NOMO-1 treated with DMSO at 0.1 percent for 48 hours (cell line): ENCODE results near the gene PCGF6.
A peak's percentile ranks its signal among the peaks of the same experiment; 100 is the strongest.
"Not testable (repeated sequence)": the region's sequence is repeated elsewhere in the genome, so short reads cannot be mapped to it uniquely, and the experiment has no call there.

Experiments
- DNase-seq: peaks from one replicate; lab custom pipeline; 2025; ENCODE audit not compliant: unreplicated experiment; lab: John Stamatoyannopoulos, UW

PCGF6 gene, protein sequence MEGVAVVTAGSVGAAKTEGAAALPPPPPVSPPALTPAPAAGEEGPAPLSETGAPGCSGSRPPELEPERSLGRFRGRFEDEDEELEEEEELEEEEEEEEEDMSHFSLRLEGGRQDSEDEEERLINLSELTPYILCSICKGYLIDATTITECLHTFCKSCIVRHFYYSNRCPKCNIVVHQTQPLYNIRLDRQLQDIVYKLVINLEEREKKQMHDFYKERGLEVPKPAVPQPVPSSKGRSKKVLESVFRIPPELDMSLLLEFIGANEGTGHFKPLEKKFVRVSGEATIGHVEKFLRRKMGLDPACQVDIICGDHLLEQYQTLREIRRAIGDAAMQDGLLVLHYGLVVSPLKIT

DNA sequence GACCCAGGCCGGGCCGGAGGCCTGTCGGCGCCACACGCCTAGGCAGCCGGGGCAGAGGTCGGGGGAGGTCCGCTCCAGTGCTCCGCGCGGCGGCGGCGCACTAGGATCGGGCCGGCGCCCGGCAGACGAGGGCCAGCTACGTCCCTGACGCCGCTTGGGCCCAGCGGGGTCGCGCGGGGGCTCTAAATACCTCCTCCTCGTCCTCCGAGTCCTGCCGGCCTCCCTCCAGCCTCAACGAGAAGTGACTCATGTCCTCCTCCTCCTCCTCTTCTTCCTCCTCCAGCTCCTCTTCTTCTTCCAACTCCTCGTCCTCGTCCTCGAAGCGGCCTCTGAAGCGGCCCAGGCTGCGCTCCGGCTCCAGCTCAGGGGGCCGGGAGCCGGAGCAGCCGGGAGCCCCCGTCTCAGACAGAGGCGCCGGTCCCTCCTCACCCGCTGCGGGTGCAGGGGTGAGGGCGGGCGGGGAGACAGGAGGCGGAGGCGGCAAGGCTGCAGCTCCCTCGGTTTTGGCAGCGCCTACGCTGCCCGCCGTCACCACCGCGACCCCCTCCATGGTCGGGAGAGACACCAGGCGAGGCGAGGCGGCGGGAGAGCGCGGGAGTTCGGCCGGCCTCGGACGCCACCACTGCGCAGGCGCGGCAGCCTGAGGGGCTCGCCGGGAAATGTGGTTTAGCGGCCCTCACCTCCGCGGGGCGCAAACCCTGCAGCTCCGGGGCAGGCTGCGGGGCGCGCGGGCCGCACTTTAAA is at the start of gene PCGF6:
TSS of gene PCGF6 (minus strand) at position 624 of the 744 bp plus-strand sequence. CDS start at position 550, 74 bp downstream.
- peak; percentile 60 for DNase-seq

DNA sequence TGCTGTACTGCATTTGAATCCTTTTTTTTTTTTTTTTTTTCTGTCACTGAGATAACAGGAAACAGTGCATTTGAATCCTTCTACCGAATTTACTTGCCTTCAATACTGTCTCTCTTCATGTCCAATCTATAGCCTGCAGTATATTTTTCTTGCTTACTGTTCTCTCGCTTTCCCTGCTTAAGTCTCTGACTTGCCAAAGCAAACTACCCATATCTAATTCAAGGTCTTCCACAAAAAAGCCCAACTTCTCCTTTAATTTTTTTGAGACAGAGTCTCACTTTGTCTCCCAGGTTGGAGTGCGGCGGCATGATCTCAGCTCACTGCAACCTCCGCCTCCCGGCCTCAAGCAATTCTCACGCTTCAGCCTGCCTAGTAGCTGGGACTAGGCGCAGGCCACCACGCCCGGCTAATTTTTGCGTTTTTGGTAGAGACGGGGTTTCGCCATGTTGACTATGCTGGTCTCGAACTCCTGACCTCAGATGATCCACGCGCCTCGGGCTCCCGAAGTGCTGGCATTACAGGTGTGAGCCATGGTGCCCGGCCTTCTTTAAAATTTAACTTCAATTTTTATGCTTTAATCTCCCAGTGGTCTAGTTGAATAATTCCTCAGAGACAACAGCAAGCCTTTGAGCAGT is 46.4 kb upstream of the PCGF6 start:
- DNase-seq: peak; percentile 19

DNA sequence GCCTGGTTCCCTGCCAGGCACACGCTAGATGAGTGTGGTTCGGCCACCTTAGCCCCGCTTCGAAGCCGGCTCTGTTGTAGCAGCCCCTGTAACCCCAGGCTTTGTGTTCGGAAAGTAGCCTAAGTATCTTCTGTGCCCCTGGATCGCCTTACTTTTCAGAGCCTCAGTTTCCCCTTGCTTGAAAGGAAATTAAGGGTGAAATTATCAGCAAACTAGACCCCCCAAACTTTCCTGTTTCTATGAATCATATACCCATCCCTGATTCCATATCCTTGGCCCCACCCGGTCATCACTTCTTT is 45.8 kb upstream of the PCGF6 start:
- no peak for DNase-seq

DNA sequence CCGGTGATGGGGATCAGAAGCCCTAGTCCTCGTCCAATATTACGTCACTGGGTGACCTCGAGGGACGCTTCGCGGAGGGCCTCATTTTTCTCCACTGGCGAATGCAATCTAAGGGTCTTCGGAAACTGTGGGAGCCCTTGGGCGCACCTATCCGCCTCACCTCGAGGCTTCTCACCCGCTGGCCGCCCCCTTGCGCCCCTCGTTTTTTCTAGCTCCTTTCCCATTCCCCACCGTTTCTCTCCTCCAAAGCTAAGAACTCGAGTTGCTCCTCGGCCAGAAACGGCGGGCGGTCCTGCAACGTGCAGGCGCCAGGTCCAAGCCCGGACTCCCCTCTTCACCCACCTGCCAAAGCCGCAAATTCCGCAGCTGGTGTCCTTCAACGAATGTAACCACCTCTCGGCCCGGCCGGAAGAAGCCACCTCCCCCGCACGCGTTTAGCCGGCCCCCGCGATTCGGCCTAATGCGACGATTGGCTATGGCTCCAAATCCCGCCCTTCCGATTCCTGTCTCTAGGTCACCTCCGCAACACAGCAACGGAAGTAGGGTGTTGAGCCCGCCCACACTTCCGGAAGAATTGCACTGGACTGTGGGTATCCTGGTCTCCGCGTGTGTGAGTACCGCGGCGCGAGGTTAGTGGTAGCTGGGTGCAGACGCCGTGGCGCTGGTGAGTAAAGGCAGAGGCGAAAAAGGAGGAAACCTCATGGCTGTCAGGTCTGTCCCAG is 45.3 kb upstream of the PCGF6 start, which contains the start of the genes ATP5MK and PDCD11:
TSS of gene ATP5MK (minus strand) at position 409 of the 722 bp plus-strand sequence. CDS start 4,018 bp downstream, outside the sequence.
TSS of gene PDCD11 (plus strand) at position 560 of the 722 bp plus-strand sequence. CDS start 1,801 bp downstream, outside the sequence.
- peak; percentile 99 for DNase-seq

DNA sequence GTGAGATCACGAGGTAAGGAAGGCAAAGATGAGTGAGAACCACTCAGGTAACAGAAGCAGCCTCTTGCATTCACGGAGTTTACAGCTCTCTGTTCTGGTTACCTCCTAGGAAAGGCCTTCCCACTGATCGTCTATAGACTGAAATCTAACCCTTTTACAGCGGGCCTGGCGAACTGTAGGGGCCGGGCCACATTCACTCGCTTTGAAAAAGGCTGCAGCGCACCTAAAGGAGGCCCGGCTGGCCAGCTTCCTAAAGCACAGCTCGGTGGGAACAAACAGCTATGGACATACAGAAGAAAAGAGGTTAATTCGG is 44.8 kb upstream of the PCGF6 start:
- DNase-seq: no peak

DNA sequence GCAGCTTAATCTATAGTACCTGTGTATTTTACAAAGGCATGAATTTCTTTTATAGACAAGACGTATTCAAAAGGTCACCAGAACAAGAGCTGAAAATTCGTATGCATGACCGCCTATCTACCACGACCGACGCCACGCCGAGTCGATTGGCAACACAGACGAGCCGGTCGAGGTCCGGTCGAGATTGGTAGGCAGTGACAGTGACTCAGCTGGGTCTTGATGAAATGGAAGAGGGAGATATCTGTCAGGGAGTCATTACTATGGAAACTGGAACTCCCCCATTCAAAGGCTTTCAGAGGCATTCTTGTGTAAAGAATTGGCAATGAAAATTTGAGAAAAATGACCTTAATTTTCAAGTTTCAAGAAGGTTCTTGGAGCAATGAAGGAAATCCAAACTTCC is 43.2 kb upstream of the PCGF6 start:
- DNase-seq: no peak

DNA sequence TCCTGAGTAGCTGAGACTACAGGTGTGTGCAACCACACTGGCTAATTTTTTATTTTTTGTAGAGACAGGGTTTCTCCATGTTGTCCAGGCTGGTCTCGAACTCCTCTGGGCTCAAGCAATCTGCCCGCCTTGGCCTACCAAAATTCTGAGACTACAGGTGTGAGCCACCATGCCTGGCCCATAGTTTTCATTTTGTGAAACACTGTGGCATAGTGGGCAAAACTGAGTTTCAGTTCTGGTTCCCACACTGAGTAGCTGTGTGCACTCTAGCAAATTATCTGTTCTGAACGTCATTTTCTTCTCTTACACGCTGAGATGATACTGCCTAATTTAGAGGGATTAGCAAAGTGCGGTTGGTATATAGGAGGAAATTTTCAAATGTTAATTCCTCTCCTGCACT is 31.8 kb upstream of the PCGF6 start:
- no peak for DNase-seq

DNA sequence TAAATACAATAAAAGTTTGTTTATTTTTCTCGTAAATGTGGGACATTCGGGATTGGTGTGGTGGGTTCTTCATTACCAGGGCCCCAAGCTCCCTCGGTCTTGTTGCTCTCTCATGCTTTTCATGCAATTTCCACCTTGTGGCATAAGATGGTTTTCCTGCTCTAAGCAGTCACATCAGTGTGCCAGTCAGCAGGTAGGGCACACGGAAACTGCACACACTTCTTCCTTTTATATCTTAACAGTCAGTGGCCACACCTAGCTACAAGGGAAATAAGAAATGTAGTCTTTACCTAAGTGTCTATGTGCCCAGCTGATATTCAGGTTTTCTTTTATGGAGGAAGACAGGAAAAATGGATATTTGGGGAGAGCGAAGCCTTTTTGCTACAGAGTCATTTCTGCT is 23.3 kb upstream of the PCGF6 start:
- DNase-seq: no peak

DNA sequence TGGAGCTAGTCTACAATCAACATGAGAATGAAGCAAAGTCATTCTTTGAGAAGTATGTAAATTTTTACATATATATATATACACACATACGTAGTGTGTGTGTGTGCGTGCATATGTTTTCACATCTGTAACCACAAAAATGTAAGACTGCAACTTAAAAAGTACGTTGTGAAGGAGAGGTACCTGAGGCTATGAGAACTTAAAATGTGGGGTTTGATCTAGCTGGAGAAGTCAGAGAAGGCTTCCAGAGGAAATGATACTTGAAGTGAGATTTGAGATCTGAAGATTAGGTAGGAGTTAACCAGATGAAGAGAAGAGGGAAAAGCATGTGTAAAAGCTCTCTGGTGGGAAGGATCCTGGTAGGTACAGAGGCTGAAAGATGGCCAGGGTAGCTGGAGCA is 22.6 kb upstream of the PCGF6 start:
- DNase-seq: no peak

DNA sequence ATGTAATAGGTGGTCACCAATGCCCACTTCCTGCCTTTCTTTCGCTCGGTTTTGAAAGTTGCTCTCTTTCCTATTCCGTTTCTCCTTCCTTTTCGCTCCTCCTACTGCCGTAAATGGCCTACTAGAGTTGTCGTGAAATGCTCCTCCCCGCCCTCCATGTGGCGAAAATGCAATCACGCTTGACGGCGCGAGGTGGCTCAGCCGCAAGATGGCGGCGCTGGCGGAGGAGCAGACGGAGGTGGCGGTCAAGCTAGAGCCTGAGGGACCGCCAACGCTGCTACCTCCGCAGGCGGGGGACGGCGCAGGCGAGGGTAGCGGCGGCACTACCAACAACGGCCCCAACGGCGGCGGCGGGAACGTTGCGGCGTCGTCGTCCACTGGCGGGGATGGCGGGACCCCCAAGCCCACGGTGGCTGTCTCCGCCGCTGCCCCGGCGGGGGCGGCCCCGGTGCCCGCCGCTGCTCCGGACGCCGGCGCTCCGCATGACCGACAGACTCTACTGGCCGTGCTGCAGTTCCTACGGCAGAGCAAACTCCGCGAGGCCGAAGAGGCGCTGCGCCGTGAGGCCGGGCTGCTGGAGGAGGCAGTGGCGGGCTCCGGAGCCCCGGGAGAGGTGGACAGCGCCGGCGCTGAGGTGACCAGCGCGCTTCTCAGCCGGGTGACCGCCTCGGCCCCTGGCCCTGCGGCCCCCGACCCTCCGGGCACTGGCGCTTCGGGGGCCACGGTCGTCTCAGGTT is 17.0 kb upstream of the PCGF6 start, which contains the start of gene TAF5:
TSS of gene TAF5 (plus strand) at position 195 of the 737 bp plus-strand sequence. CDS start at position 209, 14 bp downstream.
- DNase-seq: peak; percentile 97

DNA sequence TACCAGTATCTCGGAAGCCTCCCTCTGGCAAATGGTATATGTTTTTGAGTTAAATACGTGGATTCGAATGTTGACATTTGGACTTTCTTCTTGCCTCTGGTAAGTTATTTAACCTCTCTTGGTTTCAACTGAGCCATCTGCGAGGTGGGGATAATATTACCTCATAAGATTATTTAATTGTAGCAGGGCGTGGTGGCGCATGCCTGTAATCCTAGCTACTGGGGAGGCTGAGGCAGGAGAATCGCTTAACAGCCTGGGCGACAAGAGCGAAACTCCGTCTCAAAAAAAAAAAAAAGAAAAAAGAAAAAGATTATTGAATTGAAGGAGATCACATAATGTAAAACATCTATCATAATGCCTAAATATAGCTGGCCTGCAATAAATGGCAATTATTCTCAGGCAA is 16.4 kb upstream of the PCGF6 start:
- DNase-seq: no peak

DNA sequence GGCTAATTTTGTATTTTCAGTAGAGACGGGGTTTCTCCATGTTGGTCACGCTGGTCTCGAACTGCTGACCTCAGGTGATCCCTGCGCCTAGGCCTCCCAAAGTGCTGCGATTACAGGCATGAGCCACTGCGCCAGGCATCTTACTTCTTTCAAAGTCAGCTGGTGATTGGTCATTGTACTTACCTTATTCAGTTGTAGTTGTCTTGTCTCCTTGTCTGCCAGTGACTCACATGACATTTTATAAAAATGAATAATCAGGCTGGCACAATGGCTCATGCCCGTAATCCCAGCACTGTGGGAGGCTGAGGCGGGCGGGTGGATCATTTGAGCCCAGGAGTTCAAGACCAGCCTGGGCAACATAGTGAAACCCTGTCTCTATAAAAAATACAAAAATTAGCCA is 9.9 kb upstream of the PCGF6 start:
- not testable (repeated sequence) for DNase-seq

DNA sequence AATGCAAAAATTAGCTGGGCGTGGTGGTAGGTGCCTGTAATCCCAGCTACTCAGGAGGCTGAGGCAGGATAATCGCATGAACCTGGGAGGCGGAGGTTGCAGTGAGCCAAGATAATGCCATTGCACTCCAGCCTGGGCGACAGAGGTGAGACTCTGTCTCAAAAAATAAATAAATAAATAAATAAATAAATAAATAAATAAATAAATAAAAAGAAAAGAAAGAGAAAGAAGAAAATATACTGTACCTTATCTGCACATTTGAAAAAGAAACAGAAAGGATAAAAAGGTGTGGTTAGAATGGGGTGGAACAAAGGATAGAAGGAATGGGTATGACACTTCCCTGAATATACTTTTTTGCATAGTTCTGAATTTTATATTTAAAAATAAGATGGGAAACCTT is 8.6 kb upstream of the PCGF6 start:
- DNase-seq: not testable (repeated sequence)

DNA sequence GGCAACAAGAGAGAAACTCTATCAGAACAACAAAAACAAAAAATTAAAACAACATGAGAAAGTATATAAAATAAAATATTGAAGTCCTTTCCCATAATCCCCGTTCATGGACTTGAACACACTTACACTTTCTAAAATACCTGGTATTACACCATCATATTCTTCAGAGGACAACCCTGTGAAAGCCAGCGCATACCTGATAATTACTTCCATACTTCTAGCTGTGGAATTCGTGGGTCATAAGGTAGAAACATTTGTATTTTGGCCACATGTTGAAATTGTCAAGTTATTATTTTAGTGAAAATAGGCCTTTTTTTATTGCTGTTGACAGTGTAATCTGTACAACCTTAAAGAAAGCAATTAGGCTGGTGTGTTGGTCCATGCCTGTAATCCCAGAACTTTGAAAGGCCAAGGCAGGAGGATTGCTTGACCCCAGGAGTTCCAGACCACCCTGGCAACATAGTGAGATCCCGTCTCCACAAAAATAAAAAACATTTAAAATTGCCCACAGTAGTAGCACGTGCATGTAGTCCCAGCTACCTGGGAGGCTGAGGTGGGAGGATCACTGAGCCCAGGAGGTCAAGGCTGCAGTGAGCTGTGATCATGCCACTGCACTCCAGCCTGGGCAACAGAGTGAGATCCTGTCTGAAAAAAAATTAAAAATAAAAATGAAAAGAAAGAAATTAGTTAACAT is 5.1 kb upstream of the PCGF6 start:
- DNase-seq: no peak

DNA sequence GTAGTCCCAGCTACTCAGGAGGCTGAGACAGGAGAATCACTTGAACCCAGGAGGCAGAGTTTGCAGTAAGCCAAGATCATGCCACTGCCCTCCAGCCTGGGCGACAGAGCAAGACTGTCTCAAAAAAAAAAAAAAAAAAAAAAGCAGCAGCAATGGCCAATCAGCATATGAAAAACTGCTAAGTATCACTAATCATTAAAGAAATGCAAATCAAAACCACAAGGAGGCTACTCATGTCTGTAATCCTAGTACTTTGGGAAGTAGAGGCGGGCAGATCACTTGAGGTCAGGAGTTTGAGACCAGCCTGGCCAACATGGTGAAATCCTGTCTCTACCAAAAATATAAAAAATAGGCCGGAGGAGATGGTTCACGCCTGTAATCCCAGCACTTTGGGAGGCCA is 3.6 kb upstream of the PCGF6 start:
- DNase-seq: not testable (repeated sequence)

DNA sequence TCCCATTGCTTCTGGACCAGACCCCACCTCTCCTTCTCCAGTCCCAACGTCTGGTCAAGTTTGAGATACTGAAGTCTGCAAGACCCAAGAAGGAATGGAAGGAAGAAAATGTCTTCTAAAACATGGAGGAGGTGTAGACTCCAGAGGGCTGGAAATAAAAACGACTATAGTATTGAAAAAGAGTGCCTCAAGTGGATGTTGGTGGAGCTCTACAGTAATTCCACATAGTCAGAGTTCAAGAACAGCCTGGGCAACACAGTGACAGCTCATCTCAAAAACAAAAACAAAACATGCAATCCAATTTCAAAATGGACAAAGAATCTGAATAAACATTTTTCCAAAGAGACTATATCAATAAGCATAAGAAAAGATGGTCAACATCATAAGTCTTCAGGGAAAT is 2.3 kb upstream of the PCGF6 start:
- DNase-seq: no peak

DNA sequence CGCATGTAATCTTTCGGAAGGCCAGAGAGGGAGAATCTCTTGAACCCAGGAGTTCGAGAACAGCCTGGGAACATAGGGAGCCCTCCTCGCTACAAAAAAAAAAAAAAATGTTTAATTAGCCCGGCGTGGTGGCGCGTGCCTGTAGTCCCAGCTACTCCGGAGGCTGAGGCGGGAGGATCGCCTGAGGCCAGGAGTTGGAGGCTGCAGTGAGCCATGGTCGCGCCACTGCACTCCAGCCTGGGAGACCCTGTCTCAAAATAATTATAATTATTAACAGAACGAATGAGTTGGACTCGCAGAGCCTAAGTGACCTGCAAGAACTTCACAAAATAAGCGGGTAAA is 794 bp downstream of the PCGF6 start:
- DNase-seq: no peak

DNA sequence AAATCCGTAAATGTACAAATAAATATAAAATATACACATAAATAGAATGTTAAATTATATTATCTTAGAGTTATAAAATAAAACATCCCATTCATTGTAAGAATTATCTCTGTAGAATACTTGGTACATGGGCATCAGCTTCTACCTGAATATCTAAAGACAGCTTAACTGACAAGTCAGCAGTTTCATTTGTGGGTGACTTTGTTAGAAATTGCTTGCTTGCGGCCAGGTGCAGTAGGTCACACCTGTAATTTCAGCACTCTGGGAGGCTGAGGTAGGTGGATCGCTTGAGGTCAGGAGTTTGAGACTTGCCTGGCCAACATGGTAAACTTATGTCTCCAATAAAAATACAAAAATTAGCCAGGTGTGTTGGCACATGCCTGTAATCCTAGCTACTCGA is 14.6 kb downstream of the PCGF6 start:
- DNase-seq: no peak

DNA sequence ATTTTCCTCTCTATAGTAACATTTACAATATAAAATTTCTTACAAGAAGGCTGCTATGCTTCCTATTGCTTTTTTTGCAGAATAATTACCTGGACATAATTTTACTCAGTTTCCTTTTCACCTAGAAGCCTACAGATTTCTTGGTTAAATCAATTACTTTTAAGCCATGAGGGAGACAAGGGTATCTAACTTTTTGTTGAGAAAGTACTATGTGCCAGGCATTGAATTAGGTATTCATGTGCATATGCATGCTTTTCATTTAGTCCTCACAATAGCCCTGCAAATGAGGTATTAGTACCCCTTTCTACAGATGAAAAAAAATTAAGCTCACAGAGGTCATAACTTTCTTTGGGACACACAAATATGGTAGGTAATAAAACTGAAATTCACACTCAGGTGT is 16.4 kb downstream of the PCGF6 start:
- DNase-seq: no peak

DNA sequence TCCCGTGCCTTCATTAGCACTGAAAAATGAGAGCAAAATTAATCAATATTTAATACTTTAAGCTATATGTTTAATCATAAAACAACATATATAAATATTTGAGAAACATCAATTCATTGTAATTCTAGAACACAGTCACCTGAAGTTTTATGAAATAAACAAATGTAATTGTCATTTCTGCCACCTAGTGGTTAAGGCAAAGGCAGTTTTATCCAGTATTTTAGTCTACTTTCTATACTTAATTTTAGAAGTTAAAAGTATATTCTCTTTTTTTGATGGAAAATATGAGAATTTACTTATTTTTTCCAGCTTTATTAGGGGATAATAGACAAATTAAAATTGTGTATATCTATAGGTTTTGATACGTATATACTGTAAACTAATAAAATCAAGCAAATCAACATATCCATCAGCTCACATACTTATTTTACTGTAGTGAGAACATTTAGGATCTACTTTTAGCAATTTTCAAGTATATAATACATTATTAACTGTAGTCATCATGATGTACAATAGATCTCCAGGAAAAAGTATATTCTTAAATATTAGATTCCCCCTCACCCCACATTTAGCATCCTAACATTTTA is 16.9 kb downstream of the PCGF6 start:
- peak; percentile 31 for DNase-seq
